Pulmonary artery endothelial cell (primary cell): ENCODE data around the gene GPC6. TPM values are rescaled to one million over a fixed set of nuclear protein-coding genes. Genes with fewer than 3 reads are reported as not detected.

Experiments used
- DNase-seq: peaks from one replicate; pipeline ENCODE4 v3.0.0-alpha.2; 2011; ENCODE audit warnings: low read depth, low spot score
- total RNA-seq: library from RNA; depleted of rRNA; stranded (reverse); fragments of >200 nt; gene quantifications from 2 replicates; pipeline ENCODE4 v1.2.3, GENCODE V29; 2014

GPC6 gene
- total RNA-seq, 1 donor from 2014 or later: under 0.01 TPM

DNA sequence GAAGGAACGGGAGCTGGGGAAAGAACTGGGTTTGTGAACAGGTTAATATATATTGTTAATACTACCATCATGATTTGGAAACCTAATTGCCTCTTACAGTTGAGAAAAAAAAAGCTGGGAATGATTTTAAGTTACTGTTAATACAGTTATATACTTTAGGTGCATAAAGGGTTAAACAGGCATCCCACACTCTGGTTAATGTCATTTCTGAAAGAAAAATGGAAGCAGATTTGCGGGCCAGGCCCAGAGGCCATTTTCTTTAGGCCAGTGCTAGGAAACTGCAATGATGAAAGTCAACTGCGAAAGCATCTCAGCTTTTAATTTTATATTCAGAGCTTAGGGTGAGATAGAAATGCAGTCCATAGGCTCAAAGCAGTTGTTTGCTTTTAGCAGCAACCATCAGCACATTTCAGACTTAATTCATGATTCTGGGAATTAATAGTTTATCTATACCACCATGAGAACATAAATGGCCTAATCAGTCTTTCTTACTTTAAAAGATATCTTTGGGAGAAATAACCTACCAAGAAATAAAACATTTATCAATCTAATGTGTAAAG is 592.8 kb downstream of the GPC6 start:
- no peak for DNase-seq

DNA sequence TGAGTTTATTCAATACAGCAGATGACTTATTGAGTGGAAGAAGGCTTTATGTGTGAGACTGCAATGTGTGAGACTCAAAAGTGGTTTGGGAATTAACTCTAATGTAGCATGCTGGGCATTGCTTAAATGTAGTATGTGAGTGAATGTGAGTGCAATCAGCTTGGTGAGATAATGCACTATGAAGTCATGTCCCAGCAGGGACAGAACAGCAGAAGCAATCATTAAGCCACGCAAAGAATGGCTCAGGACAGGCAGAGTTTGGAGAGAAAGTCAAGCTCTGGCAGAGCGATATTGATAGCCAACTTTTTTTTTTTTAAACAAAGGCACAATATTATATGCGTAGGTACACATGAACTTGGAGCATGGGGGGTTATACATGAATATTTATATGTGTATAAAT is 597.7 kb downstream of the GPC6 start:
- DNase-seq: no peak

DNA sequence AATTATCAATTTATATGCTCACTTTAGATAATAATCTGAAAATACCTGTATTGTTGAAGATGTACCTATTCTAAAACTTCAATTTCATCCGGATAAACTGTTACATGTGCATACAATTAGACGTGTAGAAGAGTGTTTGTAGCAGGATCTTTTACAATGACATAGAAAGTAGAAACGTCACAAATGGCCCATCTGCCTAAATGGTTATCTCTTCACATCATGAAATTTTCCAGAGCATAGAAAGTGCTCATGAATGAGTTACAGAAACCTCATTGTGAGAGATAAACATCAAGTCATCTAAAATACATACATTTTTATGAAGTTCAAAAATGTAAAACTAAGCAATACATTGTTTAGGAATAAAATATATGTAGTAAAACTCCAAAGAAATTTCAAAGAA is 607.4 kb downstream of the GPC6 start:
- DNase-seq: no peak

DNA sequence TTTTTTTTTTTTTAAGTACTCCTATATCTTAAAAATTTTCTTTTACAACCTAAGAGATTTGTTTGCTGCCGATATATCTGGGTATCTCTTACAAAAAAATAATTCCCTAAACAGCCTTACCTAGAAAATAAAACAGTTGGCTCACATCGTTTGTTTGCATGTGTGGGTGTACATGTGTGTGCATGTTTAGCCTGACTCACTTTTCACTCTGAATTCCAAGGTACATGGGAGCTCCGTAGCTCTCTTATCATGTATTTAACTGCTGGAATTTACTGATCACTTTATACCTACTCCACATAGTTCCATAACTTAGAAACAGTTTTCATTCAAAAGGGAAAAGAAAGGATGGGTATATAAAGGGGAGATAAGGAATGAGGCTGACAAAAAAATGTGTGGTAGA is 616.5 kb downstream of the GPC6 start:
- DNase-seq: no peak

DNA sequence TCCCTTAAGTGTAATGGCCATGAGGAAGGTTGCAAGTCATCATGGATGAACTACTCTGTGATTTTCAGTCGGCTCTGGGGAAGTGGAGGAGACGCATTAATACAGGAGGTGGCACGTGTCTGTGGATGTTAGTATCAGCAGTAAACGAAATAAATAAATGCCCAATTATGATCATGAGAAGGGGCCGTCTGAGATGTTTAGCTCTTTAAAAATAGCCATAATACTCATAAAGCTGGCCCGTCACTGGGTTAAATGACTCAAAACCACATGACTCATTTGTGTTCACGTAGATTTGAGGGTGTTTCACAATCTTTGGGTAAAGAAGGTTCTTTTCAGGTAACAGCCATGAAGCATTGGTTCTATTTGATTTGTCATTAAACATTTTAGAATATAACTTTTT is 620.6 kb downstream of the GPC6 start:
- no peak for DNase-seq

DNA sequence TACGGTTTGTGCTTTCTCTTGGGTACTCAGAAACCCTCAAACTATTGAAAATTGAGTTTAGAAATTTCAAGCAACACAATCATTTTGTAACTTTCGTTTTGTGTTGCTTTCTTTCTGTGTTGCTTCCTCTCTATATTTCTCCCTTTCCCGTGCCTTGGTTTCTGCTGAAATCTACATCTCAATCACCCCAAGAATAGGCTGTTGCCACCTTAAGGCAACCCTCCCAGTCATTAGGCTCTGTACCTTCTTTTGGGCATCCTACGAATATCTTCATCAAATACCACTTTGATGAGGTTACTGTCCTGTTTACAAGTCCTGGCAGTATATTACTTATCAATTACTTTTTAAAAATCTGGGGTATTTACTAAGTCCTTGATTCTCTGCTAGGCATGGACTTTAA is 621.6 kb downstream of the GPC6 start:
- DNase-seq: no peak

DNA sequence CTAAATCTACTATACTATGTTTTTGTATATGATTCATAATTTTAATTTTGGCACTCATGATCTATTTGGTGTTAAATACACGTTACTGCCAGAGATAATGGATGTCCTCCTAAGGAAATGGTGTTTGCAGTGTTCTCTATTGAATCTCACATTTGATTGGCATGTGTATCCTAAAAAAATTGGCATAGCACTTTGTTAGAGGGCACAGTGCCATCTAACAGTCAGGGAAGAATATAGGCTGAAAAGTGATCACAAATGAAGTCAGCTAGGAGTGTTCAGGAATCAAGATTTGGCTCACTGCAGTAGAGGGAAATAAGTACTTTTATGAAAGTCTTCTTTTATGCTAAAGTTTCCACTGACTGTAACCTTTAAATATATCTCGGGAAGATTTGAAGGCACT is 624.6 kb downstream of the GPC6 start:
- no peak for DNase-seq

DNA sequence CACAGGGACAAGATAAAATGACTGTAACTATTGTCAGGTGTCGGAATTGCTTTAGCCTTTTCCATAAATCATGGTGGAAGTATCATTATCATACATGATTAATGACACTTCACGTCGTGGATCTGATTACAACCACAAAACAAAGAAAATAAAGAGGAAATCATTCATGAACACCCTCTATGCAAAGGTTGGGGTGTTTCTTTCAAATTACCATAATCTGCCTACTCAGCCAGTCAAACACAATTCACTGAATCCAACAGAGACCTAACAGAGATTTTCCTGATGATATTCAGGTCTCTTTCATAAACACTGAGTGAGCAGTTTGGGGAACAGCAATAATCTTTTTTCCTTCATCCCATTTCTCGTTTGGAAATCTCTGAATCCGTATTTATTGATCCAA is 627.3 kb downstream of the GPC6 start:
- no peak for DNase-seq

DNA sequence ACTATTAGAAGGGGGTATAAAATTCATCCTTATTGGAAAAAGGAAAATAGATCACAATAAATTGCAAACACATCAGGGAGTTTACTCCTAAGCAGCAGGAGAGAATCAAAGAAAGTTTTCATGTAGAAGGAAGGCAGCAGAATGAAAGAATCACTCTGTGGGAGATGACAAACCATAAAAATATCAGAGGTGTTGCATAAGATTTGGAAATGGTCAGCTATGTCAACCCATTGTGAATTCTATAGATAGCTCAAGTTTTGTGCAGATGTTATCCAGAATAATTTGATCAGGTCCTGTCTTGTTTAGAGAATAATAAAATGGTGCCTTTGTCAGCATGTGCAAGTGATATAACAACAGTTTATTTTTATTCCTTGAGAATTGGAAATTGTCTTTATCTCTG is 630.5 kb downstream of the GPC6 start:
- DNase-seq: no peak

DNA sequence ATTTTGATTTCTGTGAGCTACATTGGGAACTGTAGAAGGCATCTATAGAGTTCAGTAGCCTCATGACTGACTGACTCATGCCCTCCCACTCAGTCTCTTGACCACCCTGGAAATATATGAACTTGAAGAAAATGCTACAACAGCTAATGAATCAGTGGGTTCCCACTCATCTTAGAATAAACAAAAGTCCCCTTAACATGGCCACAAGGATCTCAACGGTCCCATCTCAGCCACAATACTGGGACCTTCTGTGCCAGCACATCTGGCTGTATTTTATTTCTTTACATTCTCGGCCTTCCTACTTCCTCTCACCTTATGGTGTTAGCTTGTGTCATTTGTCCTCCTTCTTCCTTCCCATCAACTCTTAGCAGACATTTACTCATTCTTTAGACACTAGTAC is 633.1 kb downstream of the GPC6 start:
- no peak for DNase-seq

DNA sequence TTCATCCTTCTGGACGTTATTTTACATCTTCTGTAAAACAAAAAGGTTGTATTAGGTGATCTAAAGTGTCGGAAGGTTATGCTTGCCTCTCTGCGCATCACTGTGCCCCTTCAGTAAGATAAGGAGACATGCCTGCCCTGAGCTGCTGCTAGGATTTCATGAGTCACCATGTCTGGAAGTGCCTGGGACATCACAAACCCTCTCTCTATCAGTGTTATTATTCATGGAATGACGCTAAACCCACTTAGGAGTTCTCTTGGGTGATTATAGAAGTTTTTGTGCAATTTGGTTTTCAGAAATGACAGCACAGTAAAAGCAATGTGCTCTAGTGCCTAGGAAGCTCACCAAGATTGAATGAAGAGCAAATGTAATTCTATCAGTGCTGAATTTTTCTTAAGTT is 635.2 kb downstream of the GPC6 start:
- no peak for DNase-seq

DNA sequence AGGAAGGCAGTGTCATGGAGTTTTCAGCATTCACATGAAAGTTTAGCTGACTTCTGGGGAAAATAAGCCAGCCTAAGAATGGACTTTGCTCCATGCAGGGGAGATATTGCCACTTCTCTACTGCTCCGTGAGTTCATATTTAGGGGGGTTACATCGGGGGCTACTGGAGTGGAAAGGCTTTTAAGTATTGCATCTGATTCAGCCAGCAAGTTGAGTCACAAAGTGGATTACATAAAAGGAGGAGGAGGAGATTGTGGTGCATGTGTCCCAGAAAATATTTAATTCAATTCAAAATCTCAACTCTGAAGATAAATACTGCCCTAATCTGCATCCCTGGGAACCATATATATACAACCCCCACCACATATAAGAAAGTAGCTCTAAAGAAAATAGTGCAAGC is 635.7 kb downstream of the GPC6 start:
- DNase-seq: no peak

DNA sequence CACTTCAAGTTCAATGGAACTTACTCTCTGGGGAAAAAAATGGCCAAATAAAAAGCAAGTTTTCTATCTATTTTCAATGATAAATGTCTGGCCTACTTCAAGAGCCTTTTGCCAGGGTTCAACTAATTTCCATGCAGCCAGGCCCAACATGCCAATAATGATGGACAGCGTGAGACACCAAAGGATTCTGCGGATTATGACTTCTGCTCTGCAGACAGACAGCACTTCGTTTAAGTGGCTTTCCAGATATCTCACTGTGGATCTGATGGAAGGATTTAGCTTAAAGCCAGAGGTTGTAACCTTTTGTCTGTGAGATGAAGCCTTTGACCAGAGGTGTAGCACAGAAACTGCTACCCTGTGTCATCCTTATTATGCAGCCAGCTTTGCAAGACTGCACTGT is 638.6 kb downstream of the GPC6 start:
- no peak for DNase-seq

DNA sequence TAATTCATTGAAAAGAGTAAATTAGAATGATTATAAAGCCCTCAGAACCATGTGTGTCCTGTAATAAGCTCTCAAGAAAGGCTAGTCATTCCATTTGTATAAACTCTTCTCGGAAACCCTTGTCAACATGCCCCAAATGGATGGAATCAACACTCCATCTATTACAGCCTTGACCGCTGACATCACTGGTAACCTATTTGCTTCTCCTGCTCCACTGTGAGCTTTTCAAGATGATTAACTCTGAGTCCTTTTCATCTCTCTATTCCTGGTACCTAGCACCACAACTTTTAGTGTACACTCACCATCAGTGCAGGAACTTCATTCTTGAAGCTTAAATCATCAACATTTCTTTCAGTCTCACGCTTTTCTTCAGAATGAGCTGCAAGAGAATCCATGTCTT is 640.9 kb downstream of the GPC6 start:
- no peak for DNase-seq

DNA sequence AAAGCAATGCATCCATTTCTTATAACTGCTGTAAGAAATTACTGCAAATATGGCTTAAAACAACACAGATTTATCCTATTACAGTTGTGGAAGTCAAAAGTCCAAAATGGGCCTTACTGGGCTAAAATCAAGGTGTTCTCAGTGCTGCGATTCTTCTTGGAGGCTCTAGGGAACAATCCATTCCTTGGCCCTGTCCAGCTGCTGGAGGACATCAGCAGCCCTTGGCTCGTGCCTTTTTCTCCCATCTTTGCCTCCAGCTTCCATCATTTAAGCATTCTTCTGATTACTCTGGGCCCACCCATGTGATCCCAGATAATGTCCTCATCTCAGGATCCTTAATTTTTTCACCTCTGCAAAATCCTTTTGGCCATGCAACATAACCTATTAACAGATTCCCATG is 645.8 kb downstream of the GPC6 start:
- DNase-seq: no peak

DNA sequence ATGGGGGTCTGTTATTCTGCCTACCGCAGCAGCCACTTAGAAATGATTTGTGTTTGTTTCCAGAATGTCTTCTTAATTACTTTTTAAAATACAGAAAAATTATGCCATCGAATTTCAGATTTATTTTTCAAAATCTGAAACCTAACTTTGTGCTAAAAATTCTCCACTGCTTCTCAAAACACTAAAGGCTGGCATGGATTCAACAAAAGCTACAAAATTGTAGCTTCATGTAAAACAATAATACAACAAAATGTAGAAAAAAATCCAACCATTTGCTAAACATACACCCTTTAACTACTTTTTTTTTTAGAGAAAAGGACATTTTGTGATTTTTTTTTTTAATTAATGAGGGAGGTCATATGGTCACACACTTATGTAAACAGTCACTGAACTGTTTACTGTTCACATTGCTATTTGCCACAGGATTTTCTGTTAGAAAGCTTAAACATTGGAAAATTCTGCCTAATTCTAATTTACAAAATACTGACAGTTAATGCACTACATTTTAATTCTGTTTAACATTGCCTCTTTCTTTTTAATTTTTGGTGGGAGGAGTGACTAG is 646.3 kb downstream of the GPC6 start:
- no peak for DNase-seq

DNA sequence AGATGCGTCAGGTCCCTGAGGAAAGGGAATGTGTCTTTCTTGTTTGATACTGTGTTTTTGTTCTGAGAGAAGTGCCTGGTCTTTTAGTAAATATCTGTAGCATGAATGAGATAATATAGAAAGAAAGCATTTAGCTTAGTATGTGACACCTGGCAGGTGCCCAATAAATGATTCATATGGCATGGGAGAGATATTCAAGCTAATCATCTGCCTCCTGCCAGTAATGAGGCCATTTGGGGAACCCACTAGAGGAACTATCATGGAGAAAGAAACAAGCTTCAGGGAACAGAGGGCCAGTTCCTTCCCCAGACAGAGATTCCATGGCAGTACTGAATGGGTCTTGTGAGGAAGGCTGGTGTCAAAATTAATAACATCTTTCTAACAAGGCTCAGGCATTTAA is 648.9 kb downstream of the GPC6 start:
- no peak for DNase-seq

DNA sequence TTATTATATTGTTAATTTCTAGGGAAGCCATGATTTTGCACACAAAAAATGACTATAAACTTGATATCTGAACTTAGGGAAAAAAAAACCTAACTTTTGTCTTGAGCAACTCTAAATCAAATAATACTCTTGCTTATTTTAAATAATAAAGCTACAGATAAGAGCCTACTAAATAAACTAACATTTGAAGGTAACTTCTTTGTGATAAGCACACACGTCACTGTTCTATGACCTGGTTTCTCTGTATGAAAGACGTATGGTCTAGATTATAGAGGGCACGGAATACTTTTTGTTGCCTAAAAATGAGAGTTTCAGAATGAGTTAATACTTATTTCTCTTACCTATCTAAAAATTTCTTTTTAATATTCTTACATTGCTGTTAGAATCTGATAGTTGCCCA is 649.6 kb downstream of the GPC6 start:
- no peak for DNase-seq

DNA sequence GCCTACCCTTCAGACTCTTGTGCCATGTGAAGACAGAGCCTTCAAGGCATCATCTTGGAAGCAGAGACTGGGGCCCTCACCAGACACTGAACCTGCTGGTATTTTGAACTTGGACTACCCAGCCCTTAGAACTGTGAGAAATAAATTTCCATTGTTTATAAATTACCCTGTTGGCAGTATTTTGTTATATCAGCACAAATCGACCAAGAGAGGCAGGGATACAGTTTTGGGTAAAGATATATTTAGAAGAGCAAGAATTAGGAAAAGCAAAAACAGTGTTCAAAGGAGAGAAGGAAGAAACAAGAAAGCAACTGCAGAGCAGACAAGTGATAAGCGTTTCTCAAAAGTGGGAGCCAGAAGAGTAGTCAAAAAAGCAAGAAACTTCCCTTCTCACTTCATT is 652.1 kb downstream of the GPC6 start:
- DNase-seq: no peak

DNA sequence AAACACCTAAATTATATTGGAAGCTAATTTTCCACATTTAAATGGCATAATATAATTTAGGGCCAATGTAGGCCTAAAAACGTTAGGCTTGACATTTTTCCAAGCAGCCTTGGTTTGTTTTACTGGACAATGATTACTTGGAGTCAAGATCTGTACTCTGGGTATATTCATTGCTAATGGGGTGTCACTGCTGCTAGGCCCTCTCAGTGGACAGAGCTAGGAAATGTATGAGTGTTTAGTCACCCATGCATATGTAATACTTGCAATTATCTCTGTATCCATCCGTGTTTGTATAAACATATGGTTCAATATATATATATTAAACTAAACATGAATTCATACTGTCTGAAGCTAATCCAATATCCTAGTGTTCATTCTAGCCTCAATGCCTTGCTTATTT is 654.8 kb downstream of the GPC6 start:
- no peak for DNase-seq

DNA sequence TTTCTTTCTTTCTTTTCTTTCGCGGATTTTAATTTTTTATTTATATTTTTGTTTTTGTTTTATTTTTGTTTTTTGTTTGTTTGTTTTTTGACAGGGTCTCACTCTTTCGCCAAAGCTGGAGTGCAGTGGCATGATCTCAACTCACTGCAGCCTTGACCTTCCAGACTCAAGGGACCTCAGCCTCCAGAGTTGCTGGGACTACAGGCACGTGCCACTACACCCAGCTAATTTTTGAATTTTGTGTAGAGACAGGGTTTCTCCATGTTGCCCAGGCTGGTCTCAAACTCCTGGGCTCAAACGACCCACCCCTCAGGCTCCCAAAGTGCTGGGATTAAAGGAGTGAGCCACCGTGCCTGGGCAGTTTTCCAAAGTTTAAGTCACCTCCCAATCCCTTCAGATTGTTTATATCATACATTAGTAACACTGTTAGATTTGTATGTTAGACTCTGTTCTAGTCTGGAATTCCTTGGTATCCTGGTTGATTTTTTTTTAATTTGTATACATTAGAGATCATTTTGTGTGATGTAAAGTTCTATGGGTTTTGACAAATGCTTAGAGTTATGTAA is 655.6 kb downstream of the GPC6 start:
- DNase-seq: no peak

DNA sequence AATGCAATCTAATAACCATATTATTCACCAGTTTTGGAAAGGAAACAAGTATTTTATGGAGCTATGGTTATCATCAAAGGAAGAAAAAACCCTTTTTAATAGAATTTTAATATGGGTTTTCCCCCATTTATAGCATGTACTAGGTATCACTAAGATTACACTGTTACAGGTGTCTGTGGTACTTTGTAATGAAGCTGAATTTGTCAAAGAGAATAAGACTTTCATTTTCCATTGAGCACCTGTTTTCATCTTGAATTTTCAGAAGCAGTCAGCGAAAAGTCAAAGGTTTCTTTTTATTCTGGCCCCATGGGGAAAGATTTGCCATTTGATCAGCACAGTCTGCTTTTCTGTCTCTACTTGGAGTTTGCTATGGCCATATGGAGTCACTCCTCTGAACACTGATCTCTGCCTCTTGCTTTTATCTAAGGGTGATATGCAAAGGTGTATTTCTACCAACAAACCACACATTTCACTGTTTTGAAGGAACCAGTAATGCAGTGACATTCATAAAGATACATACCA is 662.9 kb downstream of the GPC6 start:
- no peak for DNase-seq

DNA sequence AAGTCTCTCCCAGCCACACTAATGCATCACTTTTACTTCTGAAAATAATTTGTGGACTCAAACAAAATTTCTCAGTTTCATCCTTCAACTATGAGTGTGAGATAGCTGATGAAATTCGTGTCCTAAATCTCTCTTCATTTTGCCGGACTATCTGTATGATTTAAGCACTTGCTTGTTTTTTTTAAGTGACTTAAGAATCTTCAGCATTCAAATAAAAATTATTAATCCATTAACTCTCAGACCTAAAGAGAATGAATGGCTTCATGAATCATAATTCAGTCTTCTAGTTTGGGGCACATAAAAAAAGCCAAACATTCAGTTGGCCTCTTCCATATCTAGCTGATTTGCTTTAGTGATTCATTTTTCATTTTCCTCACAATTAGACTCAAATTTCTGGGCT is 673.4 kb downstream of the GPC6 start:
- no peak for DNase-seq

DNA sequence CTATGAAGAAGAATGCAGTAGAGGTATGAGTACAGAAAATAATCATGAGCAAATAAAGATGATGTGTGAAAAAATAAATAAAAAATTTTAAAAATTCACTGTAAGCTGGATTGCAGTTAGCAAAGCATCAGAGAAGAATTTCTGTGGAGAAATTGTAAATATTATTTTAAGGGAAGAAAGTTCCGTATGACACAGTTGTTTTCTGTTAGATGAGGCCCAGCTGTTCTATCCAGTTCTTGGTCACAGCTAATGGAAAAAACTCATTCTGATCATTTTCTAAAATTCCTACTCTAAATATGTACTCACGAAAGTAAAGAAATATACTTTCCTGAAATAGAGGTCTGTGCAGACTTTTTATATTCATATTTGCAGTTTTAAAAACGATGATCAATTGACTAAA is 674.1 kb downstream of the GPC6 start:
- no peak for DNase-seq
